Activated T-helper 1 cell treated with anti-CD3 and anti-CD28 coated beads, Interleukin-12 subunit alpha, Interleukin-12 subunit beta, Interleukin-2, Interleukin-4 antibody, amounts not matched to agents 30 ng/mL and 10 ng/mL and 1 ng/mL, durations not matched to agents 14 hours and 24 hours and 36 hours (primary cell): ENCODE results near the gene GPC3. TPM values are rescaled to one million over a fixed set of nuclear protein-coding genes. Genes with fewer than 3 reads are reported as not detected.
"Not testable (repeated sequence)": the region's sequence is repeated elsewhere in the genome, so short reads cannot be mapped to it uniquely, and the experiment has no call there.

Experiments
- DNase-seq: peaks from one replicate; pipeline ENCODE4 v3.0.0; 2021; ENCODE audit warnings: low spot score
- H3K27ac Mint-ChIP-seq: one replicate; pipeline ENCODE4 v1.8.0; 2021; ENCODE audit warnings: mild to moderate bottlenecking, mixed read lengths
- H3K27me3 Mint-ChIP-seq: one replicate; pipeline ENCODE4 v1.8.0; 2022; ENCODE audit warnings: mild to moderate bottlenecking, moderate library complexity, mixed read lengths; ENCODE audit not compliant: insufficient read depth
- H3K36me3 Mint-ChIP-seq: one replicate; pipeline ENCODE4 v1.8.0; 2021; ENCODE audit warnings: low read depth, mixed read lengths
- H3K4me1 Mint-ChIP-seq: one replicate; pipeline ENCODE4 v1.8.0; 2021; ENCODE audit warnings: low read depth, mixed read lengths
- H3K4me3 Mint-ChIP-seq: one replicate; pipeline ENCODE4 v1.8.0; 2021; ENCODE audit warnings: mild to moderate bottlenecking, moderate library complexity, mixed read lengths
- H3K9me3 Mint-ChIP-seq: one replicate; pipeline ENCODE4 v1.8.0; 2021; ENCODE audit warnings: mixed read lengths
- intact Hi-C: fragments of 100-400 bp; cut with micrococcal nuclease; formaldehyde crosslinking; loops from one replicate; pipeline ENCODE4 v1.15.1; 2024
- total RNA-seq: library from RNA; stranded (reverse); gene quantifications from 2 replicates; pipeline ENCODE4 v1.2.3, GENCODE V29; 2022

Gene GPC3
- total RNA-seq, 1 donor from 2014 or later = 0.39 TPM

GRCh38 chrX:133645256-133645655 lies 340.1 kb downstream of the GPC3 start:
- intact Hi-C loops = no loop called here
- H3K4me3 Mint-ChIP-seq = no peak overlapping the region
- no peaks in the 10 kb centered on the region for H3K4me1 Mint-ChIP-seq

GRCh38 chrX:133640161-133641015 lies 345.0 kb downstream of the GPC3 start:
- DNase-seq = no peak
- no peaks in the 10 kb centered on the region for H3K36me3 Mint-ChIP-seq
- intact Hi-C loops = no loop called here
- H3K27ac Mint-ChIP-seq = no peak overlapping the region
- H3K4me1 Mint-ChIP-seq = no peaks in the 10 kb centered on the region
- no peaks in the 10 kb centered on the region for H3K27me3 Mint-ChIP-seq
- H3K9me3 Mint-ChIP-seq = no peaks in the 10 kb centered on the region
- no peak overlapping the region for H3K4me3 Mint-ChIP-seq

More at GRCh38 chrX:133645256-133645655, 340.1 kb downstream of the GPC3 start:
- no peaks in the 10 kb centered on the region for H3K36me3 Mint-ChIP-seq
- no peaks in the 10 kb centered on the region for H3K9me3 Mint-ChIP-seq
- no peak overlapping the region for H3K27ac Mint-ChIP-seq
- no peak for DNase-seq
- no peaks in the 10 kb centered on the region for H3K27me3 Mint-ChIP-seq

GRCh38 chrX:133639726-133640125 lies 345.7 kb downstream of the GPC3 start:
- no peak overlapping the region for H3K27ac Mint-ChIP-seq
- DNase-seq = no peak
- no peaks in the 10 kb centered on the region for H3K27me3 Mint-ChIP-seq
- H3K4me3 Mint-ChIP-seq = no peak overlapping the region
- intact Hi-C loops = no loop called here
- no peaks in the 10 kb centered on the region for H3K9me3 Mint-ChIP-seq
- no peaks in the 10 kb centered on the region for H3K4me1 Mint-ChIP-seq
- H3K36me3 Mint-ChIP-seq = no peaks in the 10 kb centered on the region

- Mint-ChIP-seq H3K27ac (no peak overlapping the region), H3K36me3 (no peaks in the 10 kb centered on the region), H3K4me3 (no peak overlapping the region), H3K27me3 (no peaks in the 10 kb centered on the region), H3K4me1 (no peaks in the 10 kb centered on the region), H3K9me3 (no peaks in the 10 kb centered on the region)
- no peak for DNase-seq
- intact Hi-C loops = no loop called here
Measured at GRCh38 chrX:133638285-133638684, 347.1 kb downstream of the GPC3 start.

- H3K27me3 Mint-ChIP-seq = no peaks in the 10 kb centered on the region
- intact Hi-C loops = no loop called here
- H3K4me1 Mint-ChIP-seq = no peaks in the 10 kb centered on the region
- no peak overlapping the region for H3K4me3 Mint-ChIP-seq
- H3K36me3 Mint-ChIP-seq = no peaks in the 10 kb centered on the region
- DNase-seq = no peak
- H3K9me3 Mint-ChIP-seq = no peaks in the 10 kb centered on the region
- H3K27ac Mint-ChIP-seq = no peak overlapping the region
Measured at GRCh38 chrX:133637765-133638164, 347.6 kb downstream of the GPC3 start.

GRCh38 chrX:133636009-133636408 lies 349.4 kb downstream of the GPC3 start:
- DNase-seq = no peak
- Mint-ChIP-seq H3K4me1 (no peaks in the 10 kb centered on the region), H3K36me3 (no peaks in the 10 kb centered on the region), H3K27ac (no peak overlapping the region), H3K4me3 (no peak overlapping the region), H3K27me3 (no peaks in the 10 kb centered on the region), H3K9me3 (no peaks in the 10 kb centered on the region)
- intact Hi-C loops = no loop called here

GRCh38 chrX:133634416-133634815 lies 351.0 kb downstream of the GPC3 start:
- H3K27ac Mint-ChIP-seq = no peak overlapping the region
- H3K9me3 Mint-ChIP-seq = no peaks in the 10 kb centered on the region
- H3K4me1 Mint-ChIP-seq = no peaks in the 10 kb centered on the region
- DNase-seq = no peak
- no peaks in the 10 kb centered on the region for H3K27me3 Mint-ChIP-seq
- no peaks in the 10 kb centered on the region for H3K36me3 Mint-ChIP-seq
- intact Hi-C loops = no loop called here
- no peak overlapping the region for H3K4me3 Mint-ChIP-seq

- no peaks in the 10 kb centered on the region for H3K9me3 Mint-ChIP-seq
- no peaks in the 10 kb centered on the region for H3K4me1 Mint-ChIP-seq
- no peaks in the 10 kb centered on the region for H3K27me3 Mint-ChIP-seq
- intact Hi-C loops = no loop called here
- H3K27ac Mint-ChIP-seq = no peak overlapping the region
- no peak for DNase-seq
- no peaks in the 10 kb centered on the region for H3K36me3 Mint-ChIP-seq
- H3K4me3 Mint-ChIP-seq = no peak overlapping the region
Measured at GRCh38 chrX:133633950-133634349, 351.4 kb downstream of the GPC3 start.

- H3K27ac Mint-ChIP-seq = no peak overlapping the region
- no peaks in the 10 kb centered on the region for H3K27me3 Mint-ChIP-seq
- H3K36me3 Mint-ChIP-seq = no peaks in the 10 kb centered on the region
- H3K4me3 Mint-ChIP-seq = no peak overlapping the region
- no peaks in the 10 kb centered on the region for H3K4me1 Mint-ChIP-seq
- H3K9me3 Mint-ChIP-seq = no peaks in the 10 kb centered on the region
- intact Hi-C loops = no loop called here
- no peak for DNase-seq
Measured at GRCh38 chrX:133633162-133633561, 352.2 kb downstream of the GPC3 start.

- H3K9me3 Mint-ChIP-seq = no peaks in the 10 kb centered on the region
- DNase-seq = no peak
- H3K27ac Mint-ChIP-seq = no peak overlapping the region
- intact Hi-C loops = no loop called here
- no peaks in the 10 kb centered on the region for H3K36me3 Mint-ChIP-seq
- H3K4me1 Mint-ChIP-seq = no peaks in the 10 kb centered on the region
- no peak overlapping the region for H3K4me3 Mint-ChIP-seq
- no peaks in the 10 kb centered on the region for H3K27me3 Mint-ChIP-seq
Measured at GRCh38 chrX:133630362-133630761, 355.0 kb downstream of the GPC3 start.

- Mint-ChIP-seq H3K27ac (no peak overlapping the region), H3K4me1 (no peaks in the 10 kb centered on the region), H3K4me3 (no peak overlapping the region), H3K27me3 (no peaks in the 10 kb centered on the region), H3K36me3 (no peaks in the 10 kb centered on the region), H3K9me3 (no peaks in the 10 kb centered on the region)
- intact Hi-C loops = no loop called here
- DNase-seq = no peak
Measured at GRCh38 chrX:133627673-133628072, 357.7 kb downstream of the GPC3 start.

- DNase-seq, H3K27ac Mint-ChIP-seq, H3K4me3 Mint-ChIP-seq, H3K9me3 Mint-ChIP-seq, H3K36me3 Mint-ChIP-seq, intact Hi-C loops, H3K27me3 Mint-ChIP-seq, H3K4me1 Mint-ChIP-seq: not testable (repeated sequence)
Measured at GRCh38 chrX:133621384-133621783, 364.0 kb downstream of the GPC3 start.

- intact Hi-C loops = no loop called here
- no peaks in the 10 kb centered on the region for H3K36me3 Mint-ChIP-seq
- peaks cover 2% of the 10 kb centered on the region for H3K27me3 Mint-ChIP-seq
Measured at GRCh38 chrX:133611676-133612075, 373.7 kb downstream of the GPC3 start.

GRCh38 chrX:133610056-133610455 lies 375.3 kb downstream of the GPC3 start:
- Mint-ChIP-seq H3K27ac (no peak overlapping the region), H3K27me3 (peaks cover 6% of the 10 kb centered on the region), H3K4me3 (no peak overlapping the region), H3K4me1 (no peaks in the 10 kb centered on the region), H3K9me3 (peaks cover 5% of the 10 kb centered on the region), H3K36me3 (no peaks in the 10 kb centered on the region)
- intact Hi-C loops = no loop called here
- DNase-seq = no peak

More at GRCh38 chrX:133611676-133612075, 373.7 kb downstream of the GPC3 start:
- H3K27ac Mint-ChIP-seq = no peak overlapping the region
- no peak for DNase-seq
- H3K9me3 Mint-ChIP-seq = peaks cover 5% of the 10 kb centered on the region
- no peak overlapping the region for H3K4me3 Mint-ChIP-seq
- H3K4me1 Mint-ChIP-seq = no peaks in the 10 kb centered on the region
